Upper lobe of right lung (tissue), 1 donor: Measurements from ENCODE around the gene MRPS26. TPM values are rescaled to one million over a fixed set of nuclear protein-coding genes. Genes with fewer than 3 reads are reported as not detected.
A peak's percentile ranks its signal among the peaks of the same experiment; 100 is the strongest.
"Not testable (repeated sequence)": the region's sequence is repeated elsewhere in the genome, so short reads cannot be mapped to it uniquely, and the experiment has no call there.

ENCODE experiments used
- ATAC-seq: fragments of 200-7000 bp; cut with Tn5 transposase; one replicate; pipeline ENCODE4 v1.9.1; 2020; ENCODE audit warnings: mild to moderate bottlenecking, moderate library complexity
- DNase-seq: peaks from one replicate; pipeline ENCODE4 v3.0.0-alpha.2; 2020
- H3K27ac ChIP-seq: fragments of 200-600 bp; one replicate; pipeline ENCODE4 v1.8.0; 2022
- H3K27me3 ChIP-seq: fragments of 200-600 bp; one replicate; pipeline ENCODE4 v1.8.0; 2022; ENCODE audit warnings: mild to moderate bottlenecking
- H3K36me3 ChIP-seq: fragments of 200-600 bp; one replicate; pipeline ENCODE4 v1.8.0; 2022
- H3K4me1 ChIP-seq: fragments of 200-600 bp; one replicate; pipeline ENCODE4 v1.8.0; 2022
- H3K4me3 ChIP-seq: fragments of 200-600 bp; one replicate; pipeline ENCODE4 v1.8.0; 2022; ENCODE audit warnings: mild to moderate bottlenecking
- H3K9me3 ChIP-seq: fragments of 200-600 bp; one replicate; pipeline ENCODE4 v1.8.0; 2022
- intact Hi-C: fragments of 100-400 bp; cut with DNase I; formaldehyde crosslinking; loops from one replicate; pipeline ENCODE4 v1.11.0; 2022
- total RNA-seq: library from RNA; stranded (reverse); fragmentation: NEBNext Ultra II Directional; extraction: Animal tissue kit (Norgen Biotek cat#: 25700); gene quantifications from one replicate; pipeline ENCODE4 v1.2.1, GENCODE V29; 2021
- TF ChIP-seq, protein P1 (sequence below): fragments of 200-600 bp; IDR thresholded peaks from one replicate; pipeline ENCODE4 v1.8.0; 2022; ENCODE audit warnings: antibody characterized with exemption
- donor health status: DM: no; HTN: yes; CAD: no; lungs with severe emphysema.

MRPS26 gene
- total RNA-seq, 1 donor from 2014 or later, result 32.0 TPM

GRCh38 chr20:3021777-3022176 lies 24.1 kb upstream of the MRPS26 start:
- H3K36me3 ChIP-seq, result peaks cover 68% of the 10 kb centered on the region
- no peaks in the 10 kb centered on the region for H3K9me3 ChIP-seq
- H3K27me3 ChIP-seq, result no peaks in the 10 kb centered on the region
- ATAC-seq, result no peak
- H3K4me3 ChIP-seq, result no peak overlapping the region
- TF ChIP-seq, protein P1, sequence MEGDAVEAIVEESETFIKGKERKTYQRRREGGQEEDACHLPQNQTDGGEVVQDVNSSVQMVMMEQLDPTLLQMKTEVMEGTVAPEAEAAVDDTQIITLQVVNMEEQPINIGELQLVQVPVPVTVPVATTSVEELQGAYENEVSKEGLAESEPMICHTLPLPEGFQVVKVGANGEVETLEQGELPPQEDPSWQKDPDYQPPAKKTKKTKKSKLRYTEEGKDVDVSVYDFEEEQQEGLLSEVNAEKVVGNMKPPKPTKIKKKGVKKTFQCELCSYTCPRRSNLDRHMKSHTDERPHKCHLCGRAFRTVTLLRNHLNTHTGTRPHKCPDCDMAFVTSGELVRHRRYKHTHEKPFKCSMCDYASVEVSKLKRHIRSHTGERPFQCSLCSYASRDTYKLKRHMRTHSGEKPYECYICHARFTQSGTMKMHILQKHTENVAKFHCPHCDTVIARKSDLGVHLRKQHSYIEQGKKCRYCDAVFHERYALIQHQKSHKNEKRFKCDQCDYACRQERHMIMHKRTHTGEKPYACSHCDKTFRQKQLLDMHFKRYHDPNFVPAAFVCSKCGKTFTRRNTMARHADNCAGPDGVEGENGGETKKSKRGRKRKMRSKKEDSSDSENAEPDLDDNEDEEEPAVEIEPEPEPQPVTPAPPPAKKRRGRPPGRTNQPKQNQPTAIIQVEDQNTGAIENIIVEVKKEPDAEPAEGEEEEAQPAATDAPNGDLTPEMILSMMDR, result no peak
- intact Hi-C loops, result no loop called here
- DNase-seq, result no peak
- H3K27ac ChIP-seq, result no peak overlapping the region
- H3K4me1 ChIP-seq, result no peaks in the 10 kb centered on the region

- DNase-seq, H3K9me3 ChIP-seq, intact Hi-C loops, H3K27me3 ChIP-seq, ATAC-seq, H3K4me1 ChIP-seq, H3K4me3 ChIP-seq, H3K27ac ChIP-seq: not testable (repeated sequence)
- peaks cover 68% of the 10 kb centered on the region for H3K36me3 ChIP-seq
Measured at GRCh38 chr20:3022559-3023490, 23.0 kb upstream of the MRPS26 start.

DNA sequence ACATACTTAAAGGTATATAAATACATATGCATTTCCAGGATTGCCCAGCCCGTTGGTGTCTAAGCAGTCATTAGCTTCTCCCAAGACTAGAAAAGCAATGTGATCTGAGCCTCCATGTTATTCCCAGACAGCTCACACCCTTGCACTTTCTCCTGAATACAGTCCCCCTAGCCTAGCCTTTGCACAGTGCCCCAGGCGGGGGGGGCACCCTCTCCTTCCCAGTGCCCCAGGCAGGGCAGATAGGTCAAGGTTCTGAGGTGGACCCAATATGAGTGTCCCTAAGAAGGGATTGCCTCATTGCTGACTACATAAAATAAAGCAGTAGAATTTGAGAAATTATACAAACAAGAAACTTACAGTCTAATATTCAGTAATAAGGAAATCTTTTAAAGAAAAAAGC lies 17.9 kb upstream of the MRPS26 start:
- TF ChIP-seq, protein P1, result no peak
- Histone ChIP-seq H3K27me3 (no peaks in the 10 kb centered on the region), H3K9me3 (no peaks in the 10 kb centered on the region), H3K27ac (no peak overlapping the region), H3K36me3 (peaks cover 66% of the 10 kb centered on the region), H3K4me1 (no peaks in the 10 kb centered on the region), H3K4me3 (no peak overlapping the region)
- ATAC-seq (no peak), DNase-seq (no peak)
- intact Hi-C loops, result no loop called here

DNA sequence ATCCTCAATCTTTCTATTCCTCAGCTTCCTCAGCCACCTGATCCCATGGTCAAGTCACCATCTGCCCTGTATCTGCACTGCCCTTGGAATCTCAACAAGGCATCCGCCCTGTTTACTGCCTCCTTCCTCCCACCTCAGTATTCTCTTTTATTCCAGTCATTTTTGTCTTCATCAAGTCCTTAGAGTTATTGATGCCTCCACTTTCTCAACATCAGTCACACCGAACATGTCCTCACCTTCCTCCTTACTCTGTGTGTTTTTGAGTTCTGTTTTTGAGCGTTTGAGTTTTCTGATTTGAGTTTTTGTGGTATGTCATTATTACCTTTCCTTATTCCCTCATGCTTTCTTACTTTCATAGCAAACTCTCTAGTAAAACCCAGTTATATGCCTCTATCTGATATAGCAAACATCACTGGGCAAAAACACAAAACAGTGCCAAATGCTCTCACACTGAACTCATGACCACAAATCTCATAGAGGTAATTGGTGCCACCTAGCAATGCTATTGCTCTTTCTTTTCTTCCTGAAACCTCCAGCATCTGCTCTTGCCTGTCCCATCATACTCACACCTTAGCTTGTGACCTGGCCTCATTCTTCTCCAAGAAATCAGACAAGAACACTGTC lies 14.2 kb upstream of the MRPS26 start:
- TF ChIP-seq, protein P1, result no peak
- peaks cover 54% of the 10 kb centered on the region for H3K36me3 ChIP-seq

DNA sequence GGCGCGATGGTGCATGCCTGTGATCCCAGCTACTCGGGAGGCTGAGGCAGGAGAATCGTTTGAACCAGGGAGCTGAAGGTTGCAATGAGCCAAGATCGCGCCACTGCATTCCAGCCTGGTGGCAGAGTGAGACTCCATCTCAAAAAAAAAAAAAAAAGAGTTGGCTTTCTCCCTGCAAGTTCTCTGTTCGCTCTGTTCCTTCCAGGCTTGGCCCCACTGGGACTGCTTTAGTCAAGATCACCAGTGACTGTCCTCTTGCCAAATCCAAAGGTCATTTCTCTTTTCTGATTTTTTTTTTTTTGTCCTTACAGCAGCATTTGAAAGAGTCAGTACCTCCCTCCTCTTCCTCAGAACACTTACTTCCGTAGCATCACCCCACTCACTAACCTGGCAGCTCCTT lies 13.2 kb upstream of the MRPS26 start:
- Histone ChIP-seq H3K9me3 (no peaks in the 10 kb centered on the region), H3K4me1 (no peaks in the 10 kb centered on the region), H3K36me3 (peaks cover 54% of the 10 kb centered on the region), H3K4me3 (no peak overlapping the region), H3K27ac (no peak overlapping the region), H3K27me3 (no peaks in the 10 kb centered on the region)
- intact Hi-C loops, result no loop called here
- DNase-seq, result no peak
- TF ChIP-seq, protein P1, result no peak
- ATAC-seq, result no peak

More for the DNA sequence above, 14.2 kb upstream of the MRPS26 start:
- Histone ChIP-seq H3K4me3 (no peak overlapping the region), H3K9me3 (no peaks in the 10 kb centered on the region), H3K27ac (no peak overlapping the region), H3K4me1 (no peaks in the 10 kb centered on the region), H3K27me3 (no peaks in the 10 kb centered on the region)
- intact Hi-C loops, result no loop called here
- no peak for DNase-seq
- ATAC-seq, result no peak

DNA sequence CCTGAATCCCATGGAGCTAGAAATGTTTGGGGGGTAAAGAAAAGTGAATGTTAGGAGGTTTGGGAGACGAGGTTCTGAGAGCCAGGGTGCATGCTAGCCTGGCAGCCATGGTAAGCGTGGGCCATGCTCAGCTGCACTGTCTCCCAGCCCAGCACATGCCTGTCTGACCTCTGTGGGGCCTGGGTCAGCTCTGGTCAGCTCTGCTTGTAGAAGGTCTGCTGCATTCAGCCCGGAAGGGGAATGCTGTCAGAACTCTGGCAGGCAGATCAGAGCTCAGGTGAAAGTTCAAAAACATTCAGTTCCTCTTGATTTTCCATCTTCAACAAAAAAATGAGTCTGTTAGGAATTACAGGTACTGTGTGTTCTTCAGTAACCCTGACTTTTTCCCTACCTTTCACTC lies 8.2 kb upstream of the MRPS26 start:
- DNase-seq (peak; percentile 19), ATAC-seq (no peak)
- Histone ChIP-seq H3K27me3 (no peaks in the 10 kb centered on the region), H3K4me1 (peaks cover 4% of the 10 kb centered on the region), H3K4me3 (no peak overlapping the region), H3K9me3 (no peaks in the 10 kb centered on the region), H3K36me3 (peaks cover 57% of the 10 kb centered on the region), H3K27ac (no peak overlapping the region)
- intact Hi-C loops, result no loop called here
- TF ChIP-seq, protein P1, result no peak
